Measurements from ENCODE around the gene AQP3.

DNA sequence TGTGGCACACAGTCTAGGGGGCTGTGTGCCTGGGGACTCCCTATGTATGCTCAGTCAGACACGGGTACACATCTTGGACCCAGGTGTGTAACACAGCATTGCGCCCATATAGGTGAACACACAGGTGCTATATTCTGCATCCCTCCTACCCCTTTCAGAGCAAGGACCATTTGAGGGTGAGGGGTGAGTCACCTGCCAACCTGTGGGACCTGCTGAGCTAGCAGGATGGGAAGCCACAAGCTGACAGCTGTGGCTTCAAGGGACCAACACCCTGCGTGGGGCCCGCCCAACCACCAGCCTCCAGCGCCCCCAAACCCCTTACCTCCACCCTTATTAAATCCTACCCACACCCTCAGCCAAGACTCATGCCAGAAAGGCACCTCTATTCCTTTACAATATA, 30.4 kb downstream of the AQP3 start:
- no peak for TF ChIP-seq NBN (IDR thresholded peaks at IDR 0.05; ENCODE audit: low read depth)
- TF ChIP-seq EGR1 (conservative IDR thresholded peaks at IDR 0.05) = no peak
- TF ChIP-seq ZNF274 (IDR thresholded peaks at IDR 0.05; ENCODE audit: borderline replicate concordance, low read depth, low read length) = no peak
- TF ChIP-seq RAD21 (CRISPR knock-in tag; conservative IDR thresholded peaks at IDR 0.05 in 1 of 2, IDR thresholded peaks at IDR 0.05 in 1 of 2) = no peak
- no peak for TF ChIP-seq YY1 (IDR thresholded peaks at IDR 0.05; ENCODE audit: borderline replicate concordance in 1 of 3, control insufficient read depth in 1 of 3, extremely low read depth in 1 of 3, insufficient read depth in 3 of 3, insufficient read length in 1 of 3, insufficient replicate concordance in 2 of 3, low read depth in 1 of 3, low read length in 2 of 3)
- TF ChIP-seq ZNF830 (CRISPR knock-in tag; IDR thresholded peaks at IDR 0.05) = no peak
- no peak for TF ChIP-seq CHD2 (IDR thresholded peaks at IDR 0.05; ENCODE audit: low read depth, low read length)
- no peak for TF ChIP-seq NCOA1 (IDR thresholded peaks at IDR 0.05; ENCODE audit: low read depth)

Data from K562 (cell line).